ENCODE measurements around the gene WDR13. TPM values are rescaled to one million over a fixed set of nuclear protein-coding genes. Genes with fewer than 3 reads are reported as not detected.
"Not testable (repeated sequence)": the region's sequence is repeated elsewhere in the genome, so short reads cannot be mapped to it uniquely, and the experiment has no call there.

The WDR13 gene
- total RNA-seq (2014; rRNA removed; shearing (Covaris generic); ENCODE audit: low replicate concordance): 84.9 and 95.8 TPM in 2 replicates

DNA sequence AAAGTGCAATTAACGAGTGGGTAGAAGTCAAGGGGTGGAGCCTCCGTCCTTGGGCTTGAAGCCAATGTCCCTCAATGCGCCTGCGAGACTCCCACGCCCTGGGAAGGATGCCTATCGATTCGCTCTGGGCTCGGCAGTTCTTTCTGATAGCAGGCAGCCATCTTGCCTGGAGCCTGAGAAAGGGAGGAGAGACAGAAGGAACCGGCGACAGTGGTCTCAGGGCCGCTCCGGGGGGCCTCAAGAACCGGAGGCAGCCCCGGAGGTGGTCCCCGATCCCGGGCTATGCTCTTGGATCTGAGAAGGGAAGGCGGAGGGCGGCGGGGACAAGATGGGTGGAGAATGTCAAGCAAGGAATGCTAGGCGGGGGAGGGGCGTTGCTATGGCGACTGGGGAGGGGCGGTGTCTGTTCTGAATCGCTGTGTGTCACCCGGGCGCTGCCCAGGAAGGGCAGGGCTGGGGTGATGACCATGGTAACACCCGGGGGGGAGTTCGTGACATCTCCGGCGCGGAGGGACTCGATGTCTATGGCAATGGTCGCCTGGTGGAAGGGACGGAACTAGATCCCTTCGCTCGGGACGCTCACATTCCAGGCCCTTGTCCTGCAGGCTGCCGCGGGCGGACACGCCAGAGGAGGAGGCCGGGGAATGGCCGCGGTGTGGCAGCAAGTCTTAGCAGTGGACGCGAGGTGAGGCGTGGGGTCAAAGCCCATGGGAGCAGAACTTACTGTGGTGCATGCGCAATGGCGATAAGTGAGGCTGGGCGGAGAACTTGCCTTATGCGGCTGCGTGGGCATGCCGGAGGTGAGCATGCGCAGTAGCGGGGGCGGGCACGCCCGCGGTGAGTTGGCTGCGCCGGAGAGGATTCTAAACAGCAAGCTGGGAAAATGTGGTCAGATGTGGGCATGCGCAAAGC, at the start of gene WDR13:
WDR13 (plus strand) TSS at position 140 of the 912 bp plus-strand sequence; CDS start at position 645, 505 bp downstream.
- peaks cover 3% of the 10 kb centered on the region for H3K36me3 ChIP-seq
- peak within 1 kb of the TSS; percentile 75 for H3K4me3 ChIP-seq
- DNase-seq: peak; percentile 90
- no peaks in the 10 kb centered on the region for H3K9me3 ChIP-seq
- no peaks in the 10 kb centered on the region for H3K27me3 ChIP-seq

DNA sequence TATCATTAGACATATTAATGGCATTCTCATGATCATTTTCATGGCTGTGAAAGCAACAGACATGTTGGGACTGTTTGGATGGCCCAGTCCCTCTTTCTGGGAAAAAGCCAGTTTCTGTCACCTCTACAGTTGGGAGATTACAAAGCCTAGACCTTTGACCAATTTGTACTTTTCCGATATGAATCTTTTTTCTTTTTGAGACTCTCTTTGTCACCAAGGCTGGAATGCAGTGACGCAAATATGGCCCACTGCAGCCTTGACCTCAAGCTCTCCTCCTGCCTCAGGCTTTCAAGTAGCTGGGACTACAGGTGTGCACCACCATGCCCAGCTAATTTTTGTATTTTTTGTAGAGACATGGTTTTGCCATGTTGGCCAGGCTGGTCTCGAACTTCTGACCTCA, 48.4 kb upstream of the WDR13 start:
- DNase-seq: no peak
- no peak overlapping the region for H3K4me3 ChIP-seq
- H3K36me3 ChIP-seq: no peaks in the 10 kb centered on the region
- H3K9me3 ChIP-seq: no peaks in the 10 kb centered on the region
- no peaks in the 10 kb centered on the region for H3K27me3 ChIP-seq

DNA sequence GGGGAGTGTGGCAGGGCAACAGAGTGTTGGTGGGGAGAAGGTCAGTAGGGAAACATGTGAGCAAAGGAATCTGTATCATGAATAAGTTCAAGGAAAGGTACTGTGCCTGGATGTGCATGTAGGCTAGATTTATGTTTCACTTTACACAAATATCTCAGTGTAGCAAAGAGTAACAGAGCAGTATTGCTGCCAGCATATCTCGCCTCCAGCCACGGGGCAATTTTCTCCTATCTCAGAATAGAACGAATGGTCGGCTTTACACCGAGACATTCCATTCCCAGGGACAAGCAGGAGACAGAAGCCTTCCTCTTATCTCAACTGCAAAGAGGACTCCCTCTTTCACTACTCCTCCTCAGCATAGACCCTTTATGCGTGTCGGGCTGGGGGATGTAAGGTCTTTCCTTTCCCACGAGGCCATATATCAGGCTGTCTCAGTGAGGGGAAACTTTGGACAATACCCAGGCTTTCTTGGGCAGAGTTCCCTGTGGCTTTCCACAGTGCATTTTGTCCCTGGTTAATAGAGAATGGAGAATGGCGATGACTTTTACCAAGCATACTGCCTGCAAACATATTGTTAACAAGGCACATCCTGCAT, 41.5 kb upstream of the WDR13 start:
- DNase-seq, H3K4me3 ChIP-seq, H3K9me3 ChIP-seq, H3K36me3 ChIP-seq, H3K27me3 ChIP-seq: not testable (repeated sequence)

DNA sequence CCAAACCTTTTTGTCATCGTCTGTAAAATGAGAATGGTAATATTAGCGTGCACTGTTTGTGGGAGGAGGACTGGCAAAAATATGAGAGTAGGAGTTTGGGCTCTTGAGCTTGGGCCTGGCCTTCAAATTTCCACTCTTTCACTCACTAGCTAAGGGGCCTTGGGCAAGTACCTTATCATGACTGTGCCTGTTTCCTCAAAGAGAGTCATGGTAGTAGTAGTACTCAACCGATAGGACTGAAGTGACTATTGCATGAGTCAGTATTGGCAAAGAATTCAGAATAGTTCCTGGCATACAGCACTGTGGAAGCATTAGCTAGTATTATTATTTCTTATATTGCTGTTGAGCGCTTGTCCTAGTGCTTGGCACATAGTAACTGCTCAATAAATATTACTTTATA, 39.0 kb upstream of the WDR13 start:
- Histone ChIP-seq H3K36me3 (peaks cover 4% of the 10 kb centered on the region; the same call in 1 of the 2 replicates), H3K4me3 (no peak overlapping the region), H3K9me3 (no peaks in the 10 kb centered on the region), H3K27me3 (no peaks in the 10 kb centered on the region)
- peak; percentile 61 for DNase-seq

DNA sequence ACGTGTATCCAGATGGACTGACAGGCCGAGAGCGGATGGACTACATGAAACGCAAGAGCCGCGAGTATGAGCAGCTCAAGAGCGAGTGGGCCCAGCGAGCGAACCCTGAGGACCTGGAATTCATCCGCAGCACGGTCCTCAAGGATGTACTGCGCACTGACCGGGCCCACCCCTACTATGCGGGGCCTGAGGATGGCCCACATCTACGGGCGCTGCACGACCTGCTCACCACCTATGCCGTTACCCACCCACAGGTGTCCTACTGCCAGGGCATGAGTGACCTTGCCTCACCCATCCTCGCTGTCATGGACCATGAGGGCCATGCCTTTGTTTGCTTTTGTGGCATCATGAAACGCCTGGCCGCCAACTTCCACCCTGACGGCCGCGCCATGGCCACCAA, 37.7 kb upstream of the WDR13 start:
- DNase-seq: no peak
- no peak overlapping the region for H3K4me3 ChIP-seq
- H3K27me3 ChIP-seq: no peaks in the 10 kb centered on the region
- no peaks in the 10 kb centered on the region for H3K9me3 ChIP-seq
- H3K36me3 ChIP-seq: peaks cover 4% of the 10 kb centered on the region; the same call in 1 of the 2 replicates

DNA sequence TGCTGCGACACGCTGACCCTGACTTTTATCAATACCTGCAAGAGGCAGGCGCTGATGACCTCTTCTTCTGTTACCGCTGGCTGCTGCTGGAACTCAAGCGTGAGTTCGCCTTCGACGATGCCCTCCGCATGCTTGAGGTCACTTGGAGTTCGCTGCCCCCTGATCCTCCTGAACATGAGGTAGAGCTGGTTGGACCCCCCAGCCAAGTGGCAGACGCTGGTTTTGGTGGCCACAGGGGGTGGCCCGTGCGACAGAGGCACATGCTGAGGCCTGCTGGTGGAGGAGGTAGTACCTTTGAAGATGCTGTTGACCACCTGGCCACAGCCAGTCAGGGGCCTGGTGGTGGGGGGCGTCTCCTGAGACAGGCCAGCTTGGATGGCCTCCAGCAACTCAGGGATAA, 37.2 kb upstream of the WDR13 start:
- Histone ChIP-seq H3K36me3 (peaks cover 4% of the 10 kb centered on the region; the same call in 1 of the 2 replicates), H3K9me3 (no peaks in the 10 kb centered on the region), H3K27me3 (no peaks in the 10 kb centered on the region), H3K4me3 (no peak overlapping the region)
- no peak for DNase-seq

DNA sequence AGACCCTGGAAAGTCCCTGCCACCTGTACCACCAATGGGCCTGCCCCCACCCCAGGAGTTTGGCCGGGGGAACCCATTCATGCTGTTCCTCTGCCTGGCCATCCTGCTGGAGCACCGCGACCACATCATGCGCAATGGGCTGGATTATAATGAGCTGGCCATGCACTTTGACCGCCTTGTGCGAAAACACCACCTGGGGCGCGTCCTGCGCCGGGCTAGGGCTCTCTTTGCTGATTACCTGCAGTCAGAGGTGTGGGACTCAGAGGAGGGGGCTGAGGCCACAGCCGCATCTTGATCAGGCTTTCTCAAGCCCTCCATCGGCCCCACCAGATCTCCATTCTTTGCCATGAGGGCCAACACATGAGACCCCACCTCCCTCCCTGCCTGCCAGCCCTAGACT, 36.6 kb upstream of the WDR13 start:
- DNase-seq: no peak
- Histone ChIP-seq H3K9me3 (no peaks in the 10 kb centered on the region), H3K36me3 (peaks cover 4% of the 10 kb centered on the region; the same call in 1 of the 2 replicates), H3K4me3 (no peak overlapping the region), H3K27me3 (no peaks in the 10 kb centered on the region)

DNA sequence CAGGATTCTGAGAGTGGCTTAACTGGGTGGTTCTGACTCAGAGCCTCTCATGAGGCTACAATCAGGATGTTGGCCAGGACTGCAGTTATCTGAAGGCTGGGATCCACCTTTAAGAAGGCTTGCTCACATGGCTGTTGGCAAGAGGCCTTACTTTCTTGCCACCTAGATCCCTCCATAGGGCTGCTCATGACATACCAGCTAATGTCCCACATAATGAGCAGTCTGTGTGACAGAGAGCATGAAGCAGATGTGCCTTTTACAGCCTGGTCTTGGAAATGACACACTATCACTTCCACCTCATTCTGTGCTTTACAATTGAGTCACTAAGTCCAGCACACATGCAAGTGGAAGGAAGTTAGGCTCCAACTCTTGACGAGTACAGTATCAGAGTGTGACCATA, 27.3 kb upstream of the WDR13 start:
- no peaks in the 10 kb centered on the region for H3K9me3 ChIP-seq
- no peaks in the 10 kb centered on the region for H3K27me3 ChIP-seq
- DNase-seq: peak; percentile 38

DNA sequence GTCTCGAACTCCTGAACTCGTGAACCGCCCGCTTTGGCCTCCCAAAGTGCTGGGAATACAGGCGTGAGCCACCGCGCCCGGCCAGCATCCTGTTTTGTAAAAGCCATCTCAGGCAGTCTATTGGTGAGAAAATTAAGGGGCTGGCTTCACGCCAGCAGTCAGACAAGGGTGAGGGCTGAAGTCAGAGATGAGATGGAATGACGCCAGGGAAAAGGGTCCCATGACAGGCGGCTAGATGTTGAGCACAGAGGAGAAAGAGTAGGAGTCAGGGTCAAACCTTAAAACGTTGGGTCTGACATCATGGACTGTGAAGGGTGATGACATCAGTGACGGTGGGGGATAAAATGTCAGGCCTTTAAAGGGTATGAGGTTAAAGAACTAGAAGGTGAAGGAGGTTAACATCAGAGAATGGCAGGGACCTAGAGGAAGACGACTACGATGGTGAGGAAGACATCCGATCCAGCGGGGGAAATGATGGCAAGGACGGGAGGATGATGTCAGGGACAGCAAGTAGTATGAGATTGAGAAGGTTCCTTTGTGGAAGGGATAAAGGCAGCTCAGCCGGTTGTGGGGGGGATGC, 23.5 kb upstream of the WDR13 start:
- DNase-seq: no peak
- Histone ChIP-seq H3K36me3 (peaks cover 42% of the 10 kb centered on the region), H3K27me3 (no peaks in the 10 kb centered on the region), H3K4me3 (peak overlapping the region; percentile 91), H3K9me3 (no peaks in the 10 kb centered on the region)

More for the DNA sequence above, 27.3 kb upstream of the WDR13 start:
- Histone ChIP-seq H3K36me3 (peaks cover 4% of the 10 kb centered on the region), H3K4me3 (no peak overlapping the region)

DNA sequence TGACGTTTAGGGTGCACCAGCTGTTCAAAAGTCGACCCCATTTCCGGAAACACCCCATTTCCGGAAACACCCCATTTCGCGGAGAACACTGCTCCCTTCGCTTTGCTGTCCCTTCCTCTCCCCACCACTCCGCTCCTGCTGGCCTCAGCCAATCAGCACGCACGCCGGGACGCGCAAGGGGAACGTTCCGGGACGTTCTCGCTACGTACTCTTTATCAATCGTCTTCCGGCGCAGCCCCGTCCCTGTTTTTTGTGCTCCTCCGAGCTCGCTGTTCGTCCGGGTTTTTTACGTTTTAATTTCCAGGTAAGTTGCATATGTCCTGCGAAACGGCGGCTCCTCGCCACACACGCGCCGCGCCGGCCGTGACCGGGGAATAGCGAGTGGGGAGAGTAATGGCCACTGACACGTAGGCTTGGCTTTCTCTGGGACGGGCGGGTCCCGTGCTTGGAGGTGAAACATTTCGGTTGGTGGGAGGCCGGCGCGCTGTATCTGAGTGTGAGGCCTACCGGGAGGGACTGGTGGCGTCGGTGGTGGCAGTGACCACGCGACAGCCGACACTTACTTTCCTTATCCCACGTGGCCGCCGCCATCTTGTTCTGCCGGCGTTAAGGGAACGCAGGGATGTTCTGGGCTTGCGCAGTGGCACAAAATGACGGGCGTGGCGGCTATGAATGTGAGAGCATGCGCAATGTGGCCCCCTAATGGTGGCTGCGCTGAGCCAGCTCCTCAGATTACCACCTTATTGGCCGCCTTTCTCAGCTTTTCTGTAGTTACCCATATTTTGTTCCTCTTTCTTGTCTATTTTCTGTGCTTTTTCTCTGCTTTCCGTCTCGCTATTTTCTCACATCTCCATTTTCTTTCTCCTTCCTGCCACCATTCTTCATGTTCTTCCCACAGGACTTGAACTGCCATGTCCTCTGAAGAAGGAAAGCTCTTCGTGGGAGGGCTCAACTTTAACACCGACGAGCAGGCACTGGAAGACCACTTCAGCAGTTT, 22.7 kb upstream of the WDR13 start, which contains the start of gene RBM3:
RBM3 (plus strand) TSS at position 215 of the 997 bp plus-strand sequence; CDS start at position 912, 697 bp downstream.
- peaks cover 47% of the 10 kb centered on the region for H3K36me3 ChIP-seq

DNA sequence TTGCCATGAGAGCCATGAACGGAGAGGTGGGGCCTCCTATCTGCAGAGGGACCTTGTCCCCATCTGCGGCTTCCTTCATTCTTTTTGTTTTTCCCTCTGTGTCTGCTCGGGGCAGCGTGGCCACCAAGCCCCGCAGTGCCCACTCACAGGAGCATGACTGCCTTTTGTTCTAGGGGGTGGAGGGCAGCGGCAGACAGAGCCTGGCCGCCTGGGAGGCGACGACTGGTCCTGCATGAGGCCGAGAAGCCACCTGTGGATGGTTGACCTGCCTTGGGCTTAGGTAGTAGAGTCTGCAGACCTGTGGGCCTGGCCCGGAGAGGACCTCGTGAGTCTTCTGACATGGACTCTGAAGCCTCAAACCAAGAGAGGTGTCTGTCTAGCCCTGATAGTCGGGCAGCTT, 21.6 kb upstream of the WDR13 start:
- H3K27me3 ChIP-seq: no peaks in the 10 kb centered on the region
- peak overlapping the region; percentile 91 for H3K4me3 ChIP-seq
- peaks cover 47% of the 10 kb centered on the region for H3K36me3 ChIP-seq
- no peaks in the 10 kb centered on the region for H3K9me3 ChIP-seq
- DNase-seq: no peak

More for the DNA sequence above, 22.7 kb upstream of the WDR13 start, which contains the start of gene RBM3:
- DNase-seq: peak; percentile 93
- H3K9me3 ChIP-seq: no peaks in the 10 kb centered on the region
- H3K4me3 ChIP-seq: peak within 1 kb of the TSS; percentile 91
- no peaks in the 10 kb centered on the region for H3K27me3 ChIP-seq

DNA sequence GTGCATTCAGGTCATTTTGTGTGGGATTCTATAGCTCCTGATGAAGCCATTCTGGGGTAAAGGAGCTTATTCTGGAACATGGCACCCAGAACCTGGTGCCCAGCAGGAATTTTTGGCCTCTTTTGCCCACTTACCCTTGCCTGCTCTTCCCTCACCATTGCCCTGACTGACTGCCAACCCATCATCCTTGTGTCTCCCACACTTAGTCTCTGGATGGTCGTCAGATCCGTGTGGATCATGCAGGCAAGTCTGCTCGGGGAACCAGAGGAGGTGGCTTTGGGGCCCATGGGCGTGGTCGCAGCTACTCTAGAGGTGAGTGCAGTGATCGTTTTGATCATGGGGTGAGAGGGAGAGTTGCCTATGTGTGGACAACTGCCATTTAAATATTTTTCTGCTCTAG, 21.2 kb upstream of the WDR13 start:
- peak overlapping the region; percentile 91 for H3K4me3 ChIP-seq
- H3K27me3 ChIP-seq: no peaks in the 10 kb centered on the region
- no peaks in the 10 kb centered on the region for H3K9me3 ChIP-seq
- H3K36me3 ChIP-seq: peaks cover 47% of the 10 kb centered on the region
- no peak for DNase-seq

DNA sequence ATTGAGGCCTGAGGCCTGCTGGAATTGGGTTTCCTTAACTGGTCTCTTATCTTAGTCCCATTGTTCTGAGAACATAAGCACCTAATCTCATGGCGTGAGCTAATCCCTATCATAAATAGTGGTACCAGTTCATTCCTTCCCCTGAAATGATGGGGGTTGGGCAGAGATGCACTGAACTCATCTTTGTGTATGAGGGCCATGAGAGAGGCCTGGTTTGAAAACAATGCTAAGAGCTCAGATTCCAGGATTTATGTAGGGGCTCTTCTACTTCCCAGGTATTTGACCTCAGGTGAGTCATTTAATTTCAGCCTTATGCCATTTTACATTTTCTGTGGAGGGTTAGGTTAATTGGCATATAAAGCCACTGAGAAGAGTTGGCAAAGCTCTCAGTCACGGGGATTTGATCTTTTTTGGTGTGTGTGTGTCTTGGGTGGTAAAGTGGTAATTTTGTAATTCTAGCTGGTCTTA, 18.6 kb upstream of the WDR13 start:
- Histone ChIP-seq H3K9me3 (no peaks in the 10 kb centered on the region), H3K4me3 (no peak overlapping the region), H3K27me3 (no peaks in the 10 kb centered on the region), H3K36me3 (peaks cover 47% of the 10 kb centered on the region)
- DNase-seq: no peak

DNA sequence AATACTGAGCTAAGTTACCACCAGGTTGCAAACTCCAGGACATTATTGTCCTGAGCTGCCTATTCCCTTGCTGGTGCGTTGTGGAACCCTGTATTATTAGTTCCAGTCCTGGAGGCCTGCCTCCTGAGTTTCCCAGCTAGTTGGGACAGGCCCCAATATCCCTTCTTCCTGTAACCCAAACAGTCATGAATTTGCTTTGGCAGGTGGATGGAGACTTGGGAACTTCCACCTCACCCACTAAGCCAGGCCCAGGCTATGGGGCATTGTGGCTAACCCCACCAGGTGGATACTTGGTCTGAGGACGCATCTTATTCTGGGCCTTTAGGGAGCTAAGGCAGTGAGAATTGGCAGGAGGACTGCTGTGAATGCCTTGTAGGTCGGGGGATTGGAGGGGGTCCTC, 18.0 kb upstream of the WDR13 start:
- no peak for DNase-seq
- peaks cover 47% of the 10 kb centered on the region for H3K36me3 ChIP-seq
- H3K9me3 ChIP-seq: no peaks in the 10 kb centered on the region
- no peak overlapping the region for H3K4me3 ChIP-seq
- H3K27me3 ChIP-seq: no peaks in the 10 kb centered on the region

DNA sequence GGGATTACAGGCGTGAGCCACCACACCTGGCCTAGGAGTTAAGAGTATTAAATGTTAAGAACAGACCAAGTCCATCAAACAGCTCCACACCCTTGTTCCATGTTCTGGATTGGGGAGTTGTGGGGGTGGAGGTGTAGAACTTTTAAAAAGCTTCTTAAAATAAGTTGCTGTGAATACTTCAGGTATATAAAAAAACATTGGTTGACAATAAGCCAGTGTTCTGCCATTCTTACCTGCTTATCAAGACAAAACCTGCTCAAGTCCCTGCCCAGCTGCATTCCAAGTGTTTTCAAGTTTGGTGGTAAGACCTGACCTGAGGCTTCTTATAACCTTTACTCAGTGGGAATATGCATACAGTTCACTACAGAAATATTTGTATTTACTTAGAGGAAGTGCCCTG, 16.6 kb upstream of the WDR13 start:
- no peaks in the 10 kb centered on the region for H3K27me3 ChIP-seq
- no peak overlapping the region for H3K4me3 ChIP-seq
- H3K36me3 ChIP-seq: peaks cover 36% of the 10 kb centered on the region
- no peaks in the 10 kb centered on the region for H3K9me3 ChIP-seq
- DNase-seq: no peak

DNA sequence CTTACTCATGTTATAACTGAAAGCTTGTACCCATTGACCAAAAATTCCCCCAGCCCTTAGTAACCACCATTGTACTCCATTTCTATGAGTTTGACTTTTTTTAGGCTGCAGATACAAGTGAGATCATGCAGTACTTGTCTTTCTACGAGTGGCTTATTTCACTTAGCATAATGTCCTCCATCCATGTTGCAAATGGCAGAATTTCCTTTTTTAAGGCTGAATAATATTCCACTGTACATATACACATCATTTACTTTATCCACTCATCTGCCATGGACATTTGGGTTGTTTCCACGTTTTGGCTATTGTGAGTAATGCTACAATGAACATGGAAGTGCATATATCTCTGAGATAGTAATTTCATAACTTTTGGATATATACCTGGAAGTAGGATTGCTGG, 12.6 kb upstream of the WDR13 start:
- Histone ChIP-seq H3K27me3 (no peaks in the 10 kb centered on the region), H3K9me3 (no peaks in the 10 kb centered on the region), H3K36me3 (no peaks in the 10 kb centered on the region), H3K4me3 (no peak overlapping the region)
- DNase-seq: no peak
